Testis (tissue), 3 donors: ENCODE data around the gene SETD1B. TPM values are rescaled to one million over a fixed set of nuclear protein-coding genes. Genes with fewer than 3 reads are reported as not detected.

Experiments used
- DNase-seq: peaks from one replicate; pipeline ENCODE4 v3.0.0-alpha.2; 2019
- H3K27ac ChIP-seq, 2 donors: fragments of 200-600 bp; sonication (generic); one replicate each; pipeline ENCODE4 v1.5.1; 2019
- H3K27me3 ChIP-seq: fragments of 200-600 bp; sonication (generic); one replicate; pipeline ENCODE4 v1.5.1; 2019
- H3K36me3 ChIP-seq: fragments of 200-600 bp; sonication (generic); one replicate; pipeline ENCODE4 v1.5.1; 2017; ENCODE audit warnings: low read depth; ENCODE audit errors: missing control alignments
- H3K4me1 ChIP-seq: fragments of 200-600 bp; sonication (generic); one replicate; pipeline ENCODE4 v1.5.1; 2019
- H3K4me3 ChIP-seq, 2 donors: fragments of 200-600 bp; sonication (generic); one replicate each; pipeline ENCODE4 v1.5.1; 2017 to 2019
- H3K9me3 ChIP-seq: fragments of 200-600 bp; sonication (generic); one replicate; pipeline ENCODE4 v1.5.1; 2017
- CTCF ChIP-seq, 3 experiments: fragments of 450-650 bp in 2 of 3; fragments of 200-600 bp in 1 of 3; sonication (generic) in 1 of 3; IDR thresholded peaks; one replicate each; pipeline ENCODE4 v1.5.1; 2016 to 2019; ENCODE audit warnings: antibody characterized with exemption in 3 of 3, mild to moderate bottlenecking in 2 of 3, moderate library complexity in 1 of 3
- POLR2A ChIP-seq: fragments of 450-650 bp; IDR thresholded peaks from one replicate; pipeline ENCODE4 v1.6.1; 2017; ENCODE audit warnings: antibody characterized with exemption, mild to moderate bottlenecking, moderate library complexity
- WGBS, 2 donors: methylation state at CpG; one replicate each; pipeline ENCODE4 v1.1.5; 2018; 5-methylcytosine and 5-hydroxymethylcytosine counted together
- intact Hi-C: fragments of 100-400 bp; cut with DNase I; formaldehyde crosslinking; loops from one replicate; pipeline ENCODE4 v1.15.1; 2023; ENCODE audit warnings: low total_unique reads
- polyA plus RNA-seq: library from polyadenylated mRNA; stranded (reverse); fragments of 350-450 nt; fragmentation: Illumina TruSeq; extraction: RNeasy Lipid Tissue Mini Kit (QIAGEN cat#74804); gene quantifications from one replicate; pipeline ENCODE4 v1.2.3, GENCODE V29; 2014; ENCODE audit warnings: low read depth, low replicate concordance; ENCODE audit not compliant: insufficient read depth
- total RNA-seq, 2 donors: library from RNA; depleted of rRNA; stranded (reverse); fragments of >200 nt; gene quantifications; one replicate each; pipeline ENCODE4 v1.2.3, GENCODE V29; 2016

Gene SETD1B
- total and polyA plus RNA-seq, 3 donors from 2014 or later: 18.9 to 23.3 (median 23.1) TPM

GRCh38 chr12:121792607-121793439, 11.0 kb upstream of the SETD1B start:
- no peak for DNase-seq

GRCh38 chr12:121793440-121793837, 10.4 kb upstream of the SETD1B start, which contains the start of gene RHOF:
Gene RHOF (minus strand): TSS chr12:121793688. CDS start chr12:121793633, 55 bp downstream.
- H3K27ac ChIP-seq: peak within 1 kb of the TSS; percentile 64 to 78
- no peaks in the 10 kb centered on the region for H3K36me3 ChIP-seq
- TF ChIP-seq POLR2A: no peak
- TF ChIP-seq CTCF (IDR thresholded peaks at IDR 0.05): no peak
- no peaks in the 10 kb centered on the region for H3K9me3 ChIP-seq
- no peak for DNase-seq
- H3K4me3 ChIP-seq: peak within 1 kb of the TSS; percentile 53 to 59
- intact Hi-C loops: loop anchor here (5.0 kb wide), 1 partner anchor 91 kb away; no protein-coding TSS in a partner anchor
- H3K27me3 ChIP-seq: no peaks in the 10 kb centered on the region
- H3K4me1 ChIP-seq: peaks cover 49% of the 10 kb centered on the region
- 1% methylated on average over 31 of the region's 36 CpGs; no CpG with 5 or more reads in 1 of the 2 donors for WGBS, 2 donors

More at GRCh38 chr12:121792607-121793439, 11.0 kb upstream of the SETD1B start:
- no peak for TF ChIP-seq POLR2A
- TF ChIP-seq CTCF (IDR thresholded peaks at IDR 0.05): no peak
- Histone ChIP-seq H3K27ac (peak overlapping the region; percentile 35 to 53), H3K4me3 (peak overlapping the region; percentile 53 to 59), H3K27me3 (no peaks in the 10 kb centered on the region), H3K4me1 (peaks cover 43% of the 10 kb centered on the region), H3K9me3 (no peaks in the 10 kb centered on the region), H3K36me3 (no peaks in the 10 kb centered on the region)
- intact Hi-C loops: loop anchor here (5.0 kb wide), 1 partner anchor 91 kb away; no protein-coding TSS in a partner anchor
- 16 to 34% methylated on average over 8 to 48 of the region's 48 CpGs for WGBS, 2 donors

GRCh38 chr12:121793838-121794533, 9.8 kb upstream of the SETD1B start:
- WGBS, 2 donors: 0% methylated on average over 20 to 45 of the region's 59 CpGs
- no peaks in the 10 kb centered on the region for H3K27me3 ChIP-seq
- TF ChIP-seq POLR2A (no peak), CTCF (IDR thresholded peaks at IDR 0.05) (peak; percentile 97 to 100 (median 99))
- intact Hi-C loops: loop anchor here (2.0 to 5.0 kb wide), 2 partner anchors 17 to 92 kb away; no protein-coding TSS in a partner anchor
- no peaks in the 10 kb centered on the region for H3K9me3 ChIP-seq
- H3K4me1 ChIP-seq: peaks cover 55% of the 10 kb centered on the region
- no peaks in the 10 kb centered on the region for H3K36me3 ChIP-seq
- peak; percentile 91 for DNase-seq
- H3K27ac ChIP-seq: peak overlapping the region in 1 of 2 donors; percentile 78
- H3K4me3 ChIP-seq: peak overlapping the region; percentile 53 to 59

- no peaks in the 10 kb centered on the region for H3K9me3 ChIP-seq
- no peaks in the 10 kb centered on the region for H3K27me3 ChIP-seq
- peaks cover 60% of the 10 kb centered on the region for H3K4me1 ChIP-seq
- 0 to 8% methylated on average over 3 to 13 of the region's 13 CpGs for WGBS, 2 donors
- intact Hi-C loops: loop anchor here (2.0 to 5.0 kb wide), 2 partner anchors 16 to 92 kb away; no protein-coding TSS in a partner anchor
- DNase-seq: no peak
- no peaks in the 10 kb centered on the region for H3K36me3 ChIP-seq
- TF ChIP-seq CTCF (IDR thresholded peaks at IDR 0.05) (no peak), POLR2A (no peak)
- H3K4me3 ChIP-seq: no peak overlapping the region
- H3K27ac ChIP-seq: peak overlapping the region; percentile 64 to 78
Observed at GRCh38 chr12:121794534-121795033, 9.2 kb upstream of the SETD1B start.
